OCI-LY1 (cell line): ENCODE data around the gene CAMK4.

ENCODE experiments used
- EZH2 ChIP-seq: fragments of 200-600 bp; sonication (generic), shearing (Covaris generic); IDR thresholded peaks from 2 replicates; pipeline ENCODE4 v1.8.0; 2017; ENCODE audit warnings: borderline replicate concordance, mixed run types, mild to moderate bottlenecking, antibody characterized with exemption, low read length, moderate library complexity, mixed read lengths
- TF ChIP-seq, protein P1 (sequence below): fragments of 200-600 bp; sonication (generic), shearing (Covaris generic); IDR thresholded peaks from 2 replicates; pipeline ENCODE4 v1.5.1; 2017; ENCODE audit warnings: mild to moderate bottlenecking, antibody characterized with exemption, low read length, moderate library complexity, mixed read lengths

DNA sequence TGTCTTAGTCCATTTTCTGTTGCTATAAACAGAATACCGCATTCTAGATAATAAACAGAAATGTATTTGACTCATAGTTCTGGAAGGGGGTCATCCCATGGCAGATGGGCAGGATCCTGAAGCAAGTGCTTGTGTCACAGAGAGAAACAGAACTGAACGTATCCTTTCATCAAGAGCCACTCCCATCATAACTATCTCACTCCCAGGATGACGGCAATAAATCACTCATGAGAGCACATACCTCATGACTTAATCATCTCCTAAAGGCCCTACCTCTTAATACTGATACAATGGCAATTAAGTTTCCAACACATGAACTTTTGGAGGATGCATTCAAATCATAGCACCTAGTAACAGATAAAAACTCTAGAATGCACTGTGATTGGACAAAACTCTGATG is 142.9 kb downstream of the CAMK4 start:
- TF ChIP-seq, protein P1, sequence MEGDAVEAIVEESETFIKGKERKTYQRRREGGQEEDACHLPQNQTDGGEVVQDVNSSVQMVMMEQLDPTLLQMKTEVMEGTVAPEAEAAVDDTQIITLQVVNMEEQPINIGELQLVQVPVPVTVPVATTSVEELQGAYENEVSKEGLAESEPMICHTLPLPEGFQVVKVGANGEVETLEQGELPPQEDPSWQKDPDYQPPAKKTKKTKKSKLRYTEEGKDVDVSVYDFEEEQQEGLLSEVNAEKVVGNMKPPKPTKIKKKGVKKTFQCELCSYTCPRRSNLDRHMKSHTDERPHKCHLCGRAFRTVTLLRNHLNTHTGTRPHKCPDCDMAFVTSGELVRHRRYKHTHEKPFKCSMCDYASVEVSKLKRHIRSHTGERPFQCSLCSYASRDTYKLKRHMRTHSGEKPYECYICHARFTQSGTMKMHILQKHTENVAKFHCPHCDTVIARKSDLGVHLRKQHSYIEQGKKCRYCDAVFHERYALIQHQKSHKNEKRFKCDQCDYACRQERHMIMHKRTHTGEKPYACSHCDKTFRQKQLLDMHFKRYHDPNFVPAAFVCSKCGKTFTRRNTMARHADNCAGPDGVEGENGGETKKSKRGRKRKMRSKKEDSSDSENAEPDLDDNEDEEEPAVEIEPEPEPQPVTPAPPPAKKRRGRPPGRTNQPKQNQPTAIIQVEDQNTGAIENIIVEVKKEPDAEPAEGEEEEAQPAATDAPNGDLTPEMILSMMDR, result no peak
- no peak for TF ChIP-seq EZH2
